IMR-90 (cell line): ENCODE measurements around the gene ZDHHC14. TPM values are rescaled to one million over a fixed set of nuclear protein-coding genes. Genes with fewer than 3 reads are reported as not detected.

Experiments used
- ATAC-seq: fragments of 200-7000 bp; cut with Tn5 transposase; 2 replicates; pipeline ENCODE4 v1.9.1; 2020; ENCODE audit warnings: low read depth, mild to moderate bottlenecking, moderate library complexity
- BruUV-seq: library from RNA; stranded (reverse); fragments of 400-500 nt; replicated peaks from 2 replicates; lab custom pipeline; 2021; lab: Mats Ljungman, UMichigan
- CTCF ChIA-PET: fragments of 300-600 bp; formaldehyde crosslinking; extraction: SDS; loops from one replicate; lab custom pipeline; 2021; ENCODE audit warnings: antibody characterized with exemption; lab: Yijun Ruan, JAX
- POLR2A ChIA-PET: fragments of 300-600 bp; sonication (Branson Sonifier 250); formaldehyde crosslinking; loops from one replicate; lab custom pipeline; 2022; ENCODE audit warnings: antibody characterized with exemption; ENCODE audit not compliant: unreplicated experiment; lab: Charles Lee
- DNase-seq: peaks from one replicate; pipeline ENCODE4 v3.0.0; 2013
- H2AFZ ChIP-seq: replicated peaks from 2 replicates; pipeline ENCODE3; 2013; ENCODE audit warnings: low read length, mild to moderate bottlenecking; ENCODE audit not compliant: poor library complexity
- H2AK5ac ChIP-seq: 2 replicates; pipeline ENCODE4 v1.6.1; 2013; ENCODE audit warnings: low read depth, low read length, inconsistent platforms
- H2AK9ac ChIP-seq: replicated peaks from 2 replicates; pipeline ENCODE3; 2013; ENCODE audit warnings: mild to moderate bottlenecking, low read depth, low read length, moderate library complexity; ENCODE audit not compliant: poor library complexity
- H2BK120ac ChIP-seq: 2 replicates; pipeline ENCODE4 v1.6.1; 2013; ENCODE audit warnings: low read depth, low read length, inconsistent platforms
- H2BK15ac ChIP-seq: 3 replicates; pipeline ENCODE4 v1.6.1; 2013; ENCODE audit warnings: low read depth, low read length, inconsistent platforms
- H2BK20ac ChIP-seq: 2 replicates; pipeline ENCODE4 v1.6.1; 2013; ENCODE audit warnings: low read depth, mild to moderate bottlenecking, inconsistent platforms, low read length, moderate library complexity
- H2BK5ac ChIP-seq: 2 replicates; pipeline ENCODE4 v1.6.1; 2013; ENCODE audit warnings: mild to moderate bottlenecking, low read depth, low read length, inconsistent platforms; ENCODE audit not compliant: poor library complexity, severe bottlenecking
- H3K14ac ChIP-seq: replicated peaks from 2 replicates; pipeline ENCODE4 v1.6.1; 2013; ENCODE audit warnings: low read depth, low read length, inconsistent platforms
- H3K18ac ChIP-seq: 2 replicates; pipeline ENCODE4 v1.6.1; 2013; ENCODE audit warnings: low read depth, low read length, control low read depth
- H3K23ac ChIP-seq: 2 replicates; pipeline ENCODE4 v1.6.1; 2013; ENCODE audit warnings: low read depth, low read length, inconsistent platforms
- H3K27ac ChIP-seq: 2 replicates; pipeline ENCODE4 v1.5.1; 2013; ENCODE audit warnings: mild to moderate bottlenecking, control low read depth, low read length; ENCODE audit not compliant: insufficient read depth
- H3K27me3 ChIP-seq: 2 replicates; pipeline ENCODE4 v1.6.1; 2013; ENCODE audit warnings: low read length; ENCODE audit not compliant: control insufficient read depth, insufficient read depth
- H3K36me3 ChIP-seq: 2 replicates; pipeline ENCODE4 v1.6.1; 2013; ENCODE audit warnings: low read length, mixed read lengths; ENCODE audit not compliant: control insufficient read depth, insufficient read depth
- H3K4ac ChIP-seq: 2 replicates; pipeline ENCODE4 v1.6.1; 2013; ENCODE audit warnings: low read depth, low read length, inconsistent platforms
- H3K4me1 ChIP-seq: 2 replicates; pipeline ENCODE4 v1.6.1; 2013; ENCODE audit warnings: low read length, mixed read lengths; ENCODE audit not compliant: control insufficient read depth, insufficient read depth
- H3K4me2 ChIP-seq: 2 replicates; pipeline ENCODE4 v1.6.1; 2013; ENCODE audit warnings: low read depth, mild to moderate bottlenecking, control low read depth, low read length, moderate library complexity
- H3K4me3 ChIP-seq: 2 replicates; pipeline ENCODE4 v1.5.1; 2013; ENCODE audit warnings: low read depth, mild to moderate bottlenecking, control low read depth, low read length, moderate library complexity; ENCODE audit not compliant: insufficient read depth
- H3K56ac ChIP-seq: 2 replicates; pipeline ENCODE4 v1.6.1; 2013; ENCODE audit warnings: low read length, inconsistent platforms; ENCODE audit not compliant: insufficient read depth; ENCODE audit errors: extremely low read depth
- H3K79me1 ChIP-seq, 2 experiments: 2 replicates each; pipeline ENCODE4 v1.6.1; 2013; ENCODE audit warnings: low read length in 2 of 2, inconsistent platforms in 1 of 2, low read depth in 1 of 2
- H3K9ac ChIP-seq: 2 replicates; pipeline ENCODE4 v1.6.1; 2013; ENCODE audit warnings: low read depth, low read length, control low read depth
- H3K9me1 ChIP-seq: 2 replicates; pipeline ENCODE4 v1.6.1; 2013; ENCODE audit warnings: low read length, inconsistent platforms; ENCODE audit not compliant: insufficient read depth
- H3K9me3 ChIP-seq: 2 replicates; pipeline ENCODE4 v1.6.1; 2013; ENCODE audit warnings: low read length; ENCODE audit not compliant: control insufficient read depth, insufficient read depth
- H4K20me1 ChIP-seq: 2 replicates; pipeline ENCODE4 v1.6.1; 2013; ENCODE audit warnings: low read length, inconsistent platforms; ENCODE audit not compliant: insufficient read depth
- H4K5ac ChIP-seq: 2 replicates; pipeline ENCODE4 v1.6.1; 2013; ENCODE audit warnings: mild to moderate bottlenecking, low read depth, low read length, control low read depth
- H4K8ac ChIP-seq, 2 experiments: 2 replicates each; pipeline ENCODE4 v1.6.1; 2013; ENCODE audit warnings: low read depth in 2 of 2, low read length in 2 of 2, control low read depth in 1 of 2, inconsistent platforms in 1 of 2
- H4K91ac ChIP-seq: 2 replicates; pipeline ENCODE4 v1.6.1; 2013; ENCODE audit warnings: low read depth, low read length, inconsistent platforms; ENCODE audit not compliant: insufficient read depth
- BHLHE40 ChIP-seq: fragments of 150-350 bp; IDR thresholded peaks from 2 replicates; pipeline ENCODE4 v1.6.1; 2016; ENCODE audit warnings: mild to moderate bottlenecking, low read depth, low read length
- CEBPB ChIP-seq: IDR thresholded peaks from 2 replicates; pipeline ENCODE4 v1.6.1; 2012; ENCODE audit warnings: low read depth, low read length, improper control_type of control experiment
- CHD1 ChIP-seq: IDR thresholded peaks from 2 replicates; pipeline ENCODE4 v1.6.1; 2012; ENCODE audit warnings: low read depth, low read length, improper control_type of control experiment
- MAFK ChIP-seq: IDR thresholded peaks from 2 replicates; pipeline ENCODE4 v1.6.1; 2012; ENCODE audit warnings: low read depth, low read length, improper control_type of control experiment
- MAZ ChIP-seq: IDR thresholded peaks from 2 replicates; pipeline ENCODE4 v1.6.1; 2012; ENCODE audit warnings: low read depth, mild to moderate bottlenecking, low read length, improper control_type of control experiment, moderate library complexity, borderline replicate concordance
- NFE2L2 ChIP-seq: fragments of 150-350 bp; IDR thresholded peaks from 2 replicates; pipeline ENCODE4 v1.6.1; 2016; ENCODE audit warnings: low read depth, mild to moderate bottlenecking, low read length
- POLR2A ChIP-seq: IDR thresholded peaks from 2 replicates; pipeline ENCODE4 v1.6.1; 2012; ENCODE audit warnings: mild to moderate bottlenecking, low read depth, low read length
- RCOR1 ChIP-seq: IDR thresholded peaks from 2 replicates; pipeline ENCODE4 v1.6.1; 2012; ENCODE audit warnings: mild to moderate bottlenecking, low read length, improper control_type of control experiment; ENCODE audit not compliant: insufficient replicate concordance
- SMC3 ChIP-seq: fragments of 150-350 bp; IDR thresholded peaks from 2 replicates; pipeline ENCODE4 v1.6.1; 2016; ENCODE audit warnings: low read depth, mild to moderate bottlenecking, antibody characterized with exemption, low read length, moderate library complexity
- WGBS, 2 experiments: methylation state at CpG; one replicate each; pipeline versions ENCODE4 v1.1.5 to v1.1.7; 2013; ENCODE audit warnings: missing lambda C conversion rate in 2 of 2; ENCODE audit not compliant: insufficient read length in 1 of 2; ENCODE audit errors: extremely low coverage in 2 of 2; 5-methylcytosine and 5-hydroxymethylcytosine counted together
- dilution Hi-C: fragments of 300-500 bp; cut with HindIII; formaldehyde crosslinking; loops from one replicate; pipeline ENCODE4 v1.14.3; 2018; ENCODE audit warnings: low sequenced_read_pairs; ENCODE audit not compliant: unreplicated experiment
- in situ Hi-C: fragments of 300-500 bp; cut with MboI; formaldehyde crosslinking; loops from 3 replicates; pipeline ENCODE4 v1.14.3; 2019; ENCODE audit warnings: low sequenced_read_pairs, inconsistent platforms, mixed read lengths
- intact Hi-C: fragments of 100-400 bp; cut with micrococcal nuclease; formaldehyde crosslinking; loops from 2 replicates; pipeline ENCODE4 v1.10.0; 2022
- polyA plus RNA-seq, 3 experiments: library from polyadenylated mRNA; depleted of rRNA; stranded (reverse); fragments of >200 nt; gene quantifications; 2 replicates each; pipeline ENCODE4 v1.2.3, GENCODE V29; 2012; ENCODE audit warnings: low replicate concordance in 1 of 3
- total RNA-seq: library from RNA; depleted of rRNA; stranded (reverse); fragments of >200 nt; gene quantifications from 2 replicates; pipeline ENCODE4 v1.2.3, GENCODE V29; 2012
- TF ChIP-seq, protein P1 (sequence below): fragments of 150-350 bp; IDR thresholded peaks from 2 replicates; pipeline ENCODE4 v1.6.1; 2017; ENCODE audit warnings: mild to moderate bottlenecking, antibody characterized with exemption, low read length, low read depth

Gene ZDHHC14
- total and polyA plus RNA-seq, 2 of the 4 experiments (the other 2 are of a cell fraction) = 0.90 to 2.0 TPM

DNA sequence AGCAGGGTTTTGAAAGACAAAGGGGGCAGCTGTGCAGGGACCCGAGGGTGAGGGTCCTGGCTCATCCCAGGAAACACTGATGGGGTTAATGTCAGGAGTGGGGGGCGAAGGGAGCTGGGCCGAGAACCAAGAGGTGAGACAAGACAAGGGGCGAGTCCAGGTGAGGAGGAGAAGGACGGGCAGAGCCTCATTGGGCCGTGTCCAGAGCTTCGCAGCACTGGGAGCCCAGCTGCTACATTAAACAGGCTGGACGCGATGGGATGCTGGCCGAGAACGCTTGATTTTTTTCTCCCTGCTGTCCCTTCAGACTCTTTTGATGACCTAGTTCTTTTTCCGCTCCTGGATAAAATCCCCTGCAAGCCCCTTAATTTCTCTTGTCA, 269.3 kb downstream of the ZDHHC14 start:
- H3K18ac ChIP-seq = no peak overlapping the region
- H3K56ac ChIP-seq = no peak overlapping the region
- H2AK5ac ChIP-seq = no peak overlapping the region
- no peaks in the 10 kb centered on the region for H3K4me1 ChIP-seq
- ChIA-PET CTCF (no interaction called here), POLR2A (no interaction called here)
- no peak for DNase-seq
- no peak overlapping the region for H3K9ac ChIP-seq
- no peak overlapping the region for H4K8ac ChIP-seq
- H3K9me1 ChIP-seq = no peaks in the 10 kb centered on the region
- no peak overlapping the region for H3K14ac ChIP-seq
- H2BK15ac ChIP-seq = no peak overlapping the region
- in situ Hi-C loops = no loop called here
- H3K9me3 ChIP-seq = no peaks in the 10 kb centered on the region
- no peak overlapping the region for H2BK20ac ChIP-seq
- no peaks in the 10 kb centered on the region for H3K79me1 ChIP-seq
- TF ChIP-seq RCOR1 (no peak), POLR2A (no peak), MAZ (no peak), SMC3 (no peak), NFE2L2 (no peak), CHD1 (no peak), BHLHE40 (no peak), CEBPB (no peak), MAFK (no peak)
- TF ChIP-seq, protein P1, sequence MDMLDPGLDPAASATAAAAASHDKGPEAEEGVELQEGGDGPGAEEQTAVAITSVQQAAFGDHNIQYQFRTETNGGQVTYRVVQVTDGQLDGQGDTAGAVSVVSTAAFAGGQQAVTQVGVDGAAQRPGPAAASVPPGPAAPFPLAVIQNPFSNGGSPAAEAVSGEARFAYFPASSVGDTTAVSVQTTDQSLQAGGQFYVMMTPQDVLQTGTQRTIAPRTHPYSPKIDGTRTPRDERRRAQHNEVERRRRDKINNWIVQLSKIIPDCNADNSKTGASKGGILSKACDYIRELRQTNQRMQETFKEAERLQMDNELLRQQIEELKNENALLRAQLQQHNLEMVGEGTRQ = no peak
- H4K20me1 ChIP-seq = no peaks in the 10 kb centered on the region
- dilution Hi-C loops = no loop called here
- H3K27ac ChIP-seq = no peak overlapping the region
- no peak overlapping the region for H3K4me2 ChIP-seq
- peak overlapping the region; percentile 85 for H2AK9ac ChIP-seq
- no peak overlapping the region for H3K4ac ChIP-seq
- H4K5ac ChIP-seq = no peak overlapping the region
- no peak overlapping the region for H2BK5ac ChIP-seq
- no peaks in the 10 kb centered on the region; the same call in 1 of the 2 replicates for H3K27me3 ChIP-seq
- ATAC-seq = no peak
- BruUV-seq = no TSS peak
- no peak overlapping the region for H4K91ac ChIP-seq
- intact Hi-C loops = no loop called here
- H2AFZ ChIP-seq = peak overlapping the region; percentile 5
- 34% methylated on average over 5 of the region's 12 CpGs; no CpG with 5 or more reads in 1 of the 2 experiments for WGBS, 2 experiments
- no peak overlapping the region for H2BK120ac ChIP-seq
- no peak overlapping the region for H3K4me3 ChIP-seq
- H3K36me3 ChIP-seq = no peaks in the 10 kb centered on the region
- no peak overlapping the region for H3K23ac ChIP-seq
